HepG2 (cell line): ENCODE results near the gene MST1. TPM values are rescaled to one million over a fixed set of nuclear protein-coding genes. Genes with fewer than 3 reads are reported as not detected.
A peak's percentile ranks its signal among the peaks of the same experiment; 100 is the strongest.

Experiments
- BATF2 ChIP-seq: sonication (generic); formaldehyde crosslinking; IDR thresholded peaks from 2 replicates; pipeline ENCODE4 v1.8.0; 2022; ENCODE audit warnings: mild to moderate bottlenecking, missing genetic modification reagents, moderate library complexity
- CEBPG ChIP-seq: IDR thresholded peaks from 2 replicates; pipeline ENCODE4 v1.6.1; 2016
- FOXP4 ChIP-seq: sonication (generic); formaldehyde crosslinking; IDR thresholded peaks from 2 replicates; pipeline ENCODE4 v1.4.0; 2020; ENCODE audit warnings: missing genetic modification reagents
- FUBP1 ChIP-seq: sonication (generic); formaldehyde crosslinking; IDR thresholded peaks from 2 replicates; pipeline ENCODE4 v1.5.1; 2020; ENCODE audit warnings: missing genetic modification reagents, mild to moderate bottlenecking, borderline replicate concordance
- GPN1 ChIP-seq: sonication (generic); formaldehyde crosslinking; IDR thresholded peaks from 2 replicates; pipeline ENCODE4 v1.5.1; 2020; ENCODE audit warnings: missing genetic modification reagents, borderline replicate concordance
- HMGA1 ChIP-seq: sonication (generic); formaldehyde crosslinking; conservative IDR thresholded peaks from 2 replicates; pipeline ENCODE4 v1.4.0; 2020; ENCODE audit warnings: missing genetic modification reagents
- HNF4G ChIP-seq, 2 experiments: sonication (generic) in 1 of 2; formaldehyde crosslinking in 1 of 2; IDR thresholded peaks; 2 replicates each; pipeline versions ENCODE4 v1.4.0 to v1.6.1; 2011 to 2020; ENCODE audit warnings: borderline replicate concordance in 2 of 2, low read depth in 2 of 2, mild to moderate bottlenecking in 2 of 2, low read length in 1 of 2, missing genetic modification reagents in 1 of 2, moderate library complexity in 1 of 2
- JUND ChIP-seq: sonication (generic); formaldehyde crosslinking; IDR thresholded peaks from 2 replicates; pipeline ENCODE4 v1.8.0; 2022; ENCODE audit warnings: mild to moderate bottlenecking, missing genetic modification reagents
- KDM5B ChIP-seq: sonication (generic); formaldehyde crosslinking; IDR thresholded peaks from 2 replicates; pipeline ENCODE4 v1.4.0; 2020; ENCODE audit warnings: missing genetic modification reagents, mild to moderate bottlenecking, borderline replicate concordance
- MTERF4 ChIP-seq: sonication (generic); formaldehyde crosslinking; IDR thresholded peaks from 2 replicates; pipeline ENCODE4 v1.8.0; 2023; ENCODE audit warnings: mild to moderate bottlenecking, missing genetic modification reagents
- PCBP1 ChIP-seq: fragments of 200-400 bp; formaldehyde crosslinking; IDR thresholded peaks from 2 replicates; pipeline ENCODE4 v1.6.1; 2017; ENCODE audit warnings: mild to moderate bottlenecking, low read depth, low read length, borderline replicate concordance
- SIX1 ChIP-seq: sonication (generic); formaldehyde crosslinking; IDR thresholded peaks from 2 replicates; pipeline ENCODE4 v1.4.0; 2020; ENCODE audit warnings: missing genetic modification reagents, borderline replicate concordance
- SRF ChIP-seq: IDR thresholded peaks from 2 replicates; pipeline ENCODE4 v1.6.1; 2011; ENCODE audit warnings: mild to moderate bottlenecking, low read depth, low read length, moderate library complexity
- TAF1 ChIP-seq: sonication (generic); formaldehyde crosslinking; IDR thresholded peaks from 2 replicates; pipeline ENCODE4 v1.4.0; 2020; ENCODE audit warnings: missing genetic modification reagents
- ZNF136 ChIP-seq: sonication (generic); formaldehyde crosslinking; IDR thresholded peaks from 2 replicates; pipeline ENCODE4 v1.8.1; 2022; ENCODE audit warnings: low read depth, mild to moderate bottlenecking, moderate library complexity, missing genetic modification reagents
- ZNF296 ChIP-seq: sonication (generic); formaldehyde crosslinking; conservative IDR thresholded peaks from 2 replicates; pipeline ENCODE4 v1.5.0; 2020; ENCODE audit warnings: mild to moderate bottlenecking, missing genetic modification reagents
- ZNF337 ChIP-seq: sonication (generic); formaldehyde crosslinking; IDR thresholded peaks from 2 replicates; pipeline ENCODE4 v1.5.1; 2020; ENCODE audit warnings: missing genetic modification reagents, low read depth, mild to moderate bottlenecking, borderline replicate concordance
- ZNF704 ChIP-seq: sonication (generic); formaldehyde crosslinking; IDR thresholded peaks from 2 replicates; pipeline ENCODE4 v1.8.1; 2023; ENCODE audit warnings: mild to moderate bottlenecking, inconsistent platforms, moderate library complexity, missing genetic modification reagents, borderline replicate concordance
- ZNF747 ChIP-seq: sonication (generic); formaldehyde crosslinking; IDR thresholded peaks from 2 replicates; pipeline ENCODE4 v1.8.1; 2023; ENCODE audit warnings: missing genetic modification reagents, mild to moderate bottlenecking, borderline replicate concordance
- ZNF749 ChIP-seq: sonication (generic); formaldehyde crosslinking; IDR thresholded peaks from 2 replicates; pipeline ENCODE4 v1.8.0; 2022; ENCODE audit warnings: mild to moderate bottlenecking, missing genetic modification reagents, moderate library complexity, borderline replicate concordance
- polyA plus RNA-seq, 8 experiments: library from polyadenylated mRNA; depleted of rRNA in 3 of 8; stranded (reverse) in 7 of 8; unstranded in 1 of 8; fragments of >200 nt; fragmentation: Illumina TruSeq in 4 of 8; extraction: Trizol in 4 of 8; gene quantifications; 2 replicates each; pipeline versions ENCODE4 v1.2.1 to v1.2.3, GENCODE V29; 2011 to 2016; ENCODE audit warnings: low read depth in 4 of 8, missing spikeins in 1 of 8, mixed read lengths in 1 of 8; ENCODE audit not compliant: insufficient read depth in 1 of 8
- total RNA-seq, 5 experiments: library from RNA; depleted of rRNA; stranded (reverse); fragments of >200 nt; fragmentation: Illumina TruSeq; extraction: Trizol; gene quantifications; 2 replicates each; pipeline ENCODE4 v1.2.3, GENCODE V29; 2016; ENCODE audit warnings: low read depth in 1 of 5

Gene MST1
- total and polyA plus RNA-seq, 2 of the 13 experiments (the other 11 are each of a cell fraction or from before 2014, with no cell fraction given) = 189 to 452 TPM

GRCh38 chr3:49689046-49689907 is at the start of gene MST1, which contains the start of gene RNF123 (continued):
- TF ChIP-seq FOXP4 (CRISPR knock-in tag) (no peak; the same call in 1 of the 2 replicates), GPN1 (no peak), BATF2 (no peak), FUBP1 (CRISPR knock-in tag) (no peak), ZNF704 (CRISPR knock-in tag) (no peak; the same call in 1 of the 2 replicates), ZNF136 (CRISPR knock-in tag) (no peak), JUND (CRISPR knock-in tag) (no peak), MTERF4 (CRISPR knock-in tag) (peak; percentile 86; the same call in 1 of the 2 replicates), SRF (no peak), ZNF747 (CRISPR knock-in tag) (peak; percentile 58; the same call in 1 of the 2 replicates), HNF4G (IDR thresholded peaks at IDR 0.05; ENCODE audit: borderline replicate concordance, low read depth, low read length) (no peak), HNF4G (CRISPR knock-in tag; IDR thresholded peaks at IDR 0.05; ENCODE audit: borderline replicate concordance, low read depth) (peak; percentile 36; the same call in 1 of the 2 replicates), HMGA1 (CRISPR knock-in tag) (no peak), ZNF296 (no peak), TAF1 (peak; percentile 67; the same call in 1 of the 2 replicates), KDM5B (CRISPR knock-in tag) (peak; percentile 55; the same call in 1 of the 2 replicates), SIX1 (no peak), ZNF749 (CRISPR knock-in tag) (no peak), CEBPG (CRISPR knock-in tag) (no peak), PCBP1 (no peak), ZNF337 (CRISPR knock-in tag) (no peak)
